A549 (cell line): ENCODE results near the gene TWIST2. TPM values are rescaled to one million over a fixed set of nuclear protein-coding genes. Genes with fewer than 3 reads are reported as not detected.

Experiments used
- ATAC-seq, 2 experiments: fragments of 200-7000 bp in 1 of 2; fragments of >200 bp in 1 of 2; cut with Nextera tagmentation in 1 of 2; cut with Tn5 transposase in 1 of 2; 3 replicates each; pipeline versions ENCODE4 v1.8.0 to v1.9.1; 2018 to 2020; ENCODE audit warnings: mild to moderate bottlenecking in 1 of 2, moderate library complexity in 1 of 2
- CTCF ChIA-PET: fragments of 300-600 bp; sonication (Branson Sonifier 250); formaldehyde crosslinking; extraction: SDS; loops from one replicate; lab custom pipeline; 2021; ENCODE audit warnings: antibody characterized with exemption, inconsistent platforms; lab: Yijun Ruan, JAX
- POLR2A ChIA-PET: fragments of 350-600 bp; formaldehyde crosslinking; extraction: SDS; loops from one replicate; lab custom pipeline; 2021; ENCODE audit warnings: antibody characterized with exemption, inconsistent platforms; lab: Yijun Ruan, JAX
- DNase-seq, 2 experiments: peaks; one replicate each; pipeline versions ENCODE4 v3.0.0 to v3.0.0-alpha.2; 2011 to 2016; ENCODE audit warnings: low read depth in 1 of 2, low spot score in 1 of 2
- FAIRE-seq: peaks from 2 replicates; lab custom pipeline; 2011; peaks lifted over from hg19 to GRCh38; lab: Jason Lieb, UNC
- H3K27ac ChIP-seq, 2 experiments: fragments of >200 bp; sonication (Bioruptor Twin); formaldehyde crosslinking; 3 replicates each; pipeline ENCODE4 v1.5.1; 2016 to 2017
- H3K4me1 ChIP-seq: fragments of >200 bp; sonication (Bioruptor Twin); formaldehyde crosslinking; 3 replicates; pipeline ENCODE4 v1.6.1; 2016
- H3K4me2 ChIP-seq: fragments of >200 bp; sonication (Bioruptor Twin); formaldehyde crosslinking; 3 replicates; pipeline ENCODE4 v1.6.1; 2016
- H3K4me3 ChIP-seq: fragments of >200 bp; sonication (Bioruptor Twin); formaldehyde crosslinking; 3 replicates; pipeline ENCODE4 v1.5.1; 2016
- H3K9me3 ChIP-seq: fragments of >200 bp; sonication (Bioruptor Twin); formaldehyde crosslinking; 3 replicates; pipeline ENCODE4 v1.6.1; 2016
- BCL3 ChIP-seq: fragments of >200 bp; sonication (Bioruptor Twin); formaldehyde crosslinking; IDR thresholded peaks from 3 replicates; pipeline ENCODE4 v1.6.1; 2016
- BHLHE40 ChIP-seq: IDR thresholded peaks from 2 replicates; pipeline ENCODE4 v1.6.1; 2012; ENCODE audit warnings: low read depth, low read length, inconsistent platforms
- CBX2 ChIP-seq: fragments of 200-600 bp; sonication (generic); IDR thresholded peaks from 2 replicates; pipeline ENCODE4 v1.6.1; 2016; ENCODE audit warnings: low read depth, mild to moderate bottlenecking, borderline replicate concordance
- CEBPB ChIP-seq, 2 experiments: fragments of >200 bp in 1 of 2; sonication (Bioruptor Twin) in 1 of 2; formaldehyde crosslinking in 1 of 2; IDR thresholded peaks; 2 replicates each; pipeline ENCODE4 v1.6.1; 2012 to 2016
- CHD2 ChIP-seq: fragments of 150-350 bp; IDR thresholded peaks from 2 replicates; pipeline ENCODE4 v1.6.1; 2014; ENCODE audit warnings: low read length; ENCODE audit not compliant: partially characterized antibody
- CHD4 ChIP-seq: fragments of 200-600 bp; sonication (generic); IDR thresholded peaks from 2 replicates; pipeline ENCODE4 v1.6.1; 2016; ENCODE audit warnings: antibody characterized with exemption, mild to moderate bottlenecking, borderline replicate concordance
- EHF ChIP-seq: fragments of 250-450 bp; sonication (Bioruptor Pico); IDR thresholded peaks from 2 replicates; pipeline ENCODE4 v1.5.0; 2020; ENCODE audit warnings: mild to moderate bottlenecking
- EHMT2 ChIP-seq: fragments of 200-600 bp; sonication (generic); IDR thresholded peaks from 2 replicates; pipeline ENCODE4 v1.6.1; 2016; ENCODE audit warnings: antibody characterized with exemption, low read depth, mild to moderate bottlenecking, moderate library complexity
- ELK1 ChIP-seq: fragments of 150-350 bp; IDR thresholded peaks from 2 replicates; pipeline ENCODE4 v1.6.1; 2014; ENCODE audit warnings: low read depth, mild to moderate bottlenecking, low read length
- EP300 ChIP-seq, 2 experiments: fragments of >200 bp; sonication (Bioruptor Twin); formaldehyde crosslinking; IDR thresholded peaks; 2 replicates in 1 of 2; 3 replicates in 1 of 2; pipeline ENCODE4 v1.6.1; 2016 to 2017
- HDAC2 ChIP-seq: fragments of 200-600 bp; sonication (generic); IDR thresholded peaks from 2 replicates; pipeline ENCODE4 v1.6.1; 2016
- HEYL ChIP-seq: fragments of 250-450 bp; sonication (Bioruptor Pico); IDR thresholded peaks from 2 replicates; pipeline ENCODE4 v1.8.0; 2021; ENCODE audit warnings: mild to moderate bottlenecking, moderate library complexity
- HMGXB4 ChIP-seq: fragments of 250-450 bp; sonication (Bioruptor Pico); IDR thresholded peaks from 2 replicates; pipeline ENCODE4 v1.5.0; 2021; ENCODE audit warnings: mild to moderate bottlenecking, moderate library complexity, borderline replicate concordance
- HOXA7 ChIP-seq: fragments of 250-450 bp; sonication (Bioruptor Pico); IDR thresholded peaks from 2 replicates; pipeline ENCODE4 v1.5.0; 2020; ENCODE audit warnings: mild to moderate bottlenecking, moderate library complexity
- HOXB5 ChIP-seq: fragments of 250-450 bp; sonication (Bioruptor Pico); IDR thresholded peaks from 2 replicates; pipeline ENCODE4 v1.5.0; 2020; ENCODE audit warnings: mild to moderate bottlenecking, moderate library complexity
- JUN ChIP-seq, 2 experiments: fragments of >200 bp; sonication (Bioruptor Twin); formaldehyde crosslinking; IDR thresholded peaks; 2 replicates in 1 of 2; 3 replicates in 1 of 2; pipeline ENCODE4 v1.6.1; 2016 to 2017
- KDM1A ChIP-seq: fragments of 200-600 bp; sonication (generic); IDR thresholded peaks from 2 replicates; pipeline ENCODE4 v1.6.1; 2016; ENCODE audit warnings: low read depth, mild to moderate bottlenecking
- MAZ ChIP-seq: fragments of 150-350 bp; IDR thresholded peaks from 2 replicates; pipeline ENCODE4 v1.6.1; 2014; ENCODE audit warnings: antibody characterized with exemption, low read depth, low read length, borderline replicate concordance
- MYC ChIP-seq: IDR thresholded peaks from 2 replicates; pipeline ENCODE4 v1.6.1; 2012; ENCODE audit warnings: mild to moderate bottlenecking, inconsistent platforms, low read length, improper control_type of control experiment, borderline replicate concordance
- NPAS2 ChIP-seq: fragments of 250-450 bp; sonication (Bioruptor Pico); IDR thresholded peaks from 2 replicates; pipeline ENCODE4 v1.8.0; 2022; ENCODE audit warnings: mild to moderate bottlenecking, moderate library complexity, borderline replicate concordance
- PHF8 ChIP-seq: fragments of 200-600 bp; sonication (generic); IDR thresholded peaks from 2 replicates; pipeline ENCODE4 v1.6.1; 2016; ENCODE audit warnings: low read depth, mild to moderate bottlenecking, antibody characterized with exemption, moderate library complexity, borderline replicate concordance
- RAD21 ChIP-seq, 2 experiments: fragments of >200 bp in 1 of 2; sonication (Bioruptor Twin) in 1 of 2; formaldehyde crosslinking in 1 of 2; IDR thresholded peaks in 1 of 2; conservative IDR thresholded peaks in 1 of 2; 2 replicates in 1 of 2; 3 replicates in 1 of 2; pipeline ENCODE4 v1.6.1; 2012 to 2018; ENCODE audit warnings: inconsistent platforms in 1 of 2
- RFX5 ChIP-seq: fragments of 450-650 bp; IDR thresholded peaks from 2 replicates; pipeline ENCODE4 v1.7.1; 2014; ENCODE audit warnings: antibody characterized with exemption, mild to moderate bottlenecking, moderate library complexity
- RNF2 ChIP-seq: fragments of 200-600 bp; sonication (generic); IDR thresholded peaks from 2 replicates; pipeline ENCODE4 v1.6.1; 2016; ENCODE audit warnings: low read depth, mild to moderate bottlenecking, antibody characterized with exemption, moderate library complexity, borderline replicate concordance
- SMC3 ChIP-seq: fragments of >200 bp; sonication (Bioruptor Twin); formaldehyde crosslinking; IDR thresholded peaks from 3 replicates; pipeline ENCODE4 v1.6.1; 2018; ENCODE audit warnings: inconsistent platforms
- TP53 ChIP-seq: fragments of 250-450 bp; sonication (Bioruptor Pico); IDR thresholded peaks from 2 replicates; pipeline ENCODE4 v1.5.0; 2021; ENCODE audit warnings: mild to moderate bottlenecking, moderate library complexity
- ZC3H11A ChIP-seq: fragments of 450-650 bp; IDR thresholded peaks from 2 replicates; pipeline ENCODE4 v1.6.1; 2014; ENCODE audit warnings: antibody characterized with exemption, mild to moderate bottlenecking
- WGBS: methylation state at CpG from one replicate; pipeline ENCODE4 v1.1.6; 2017; ENCODE audit errors: missing lambda C conversion rate; 5-methylcytosine and 5-hydroxymethylcytosine counted together
- polyA minus RNA-seq: library from RNA; depleted of rRNA, polyadenylated mRNA; stranded (reverse); fragments of >200 nt; gene quantifications from 2 replicates; pipeline ENCODE4 v1.2.3, GENCODE V29; 2011; rRNA and poly(A)+ RNA removed
- polyA plus RNA-seq, 4 experiments: library from polyadenylated mRNA; depleted of rRNA in 3 of 4; stranded (reverse); fragments of >200 nt; fragmentation: RNase III in 1 of 4; extraction: RNeasy Plus Mini Kit Qiagen cat#74134 plus additional on column Dnase treatment in 1 of 4; gene quantifications; 2 replicates in 3 of 4; 3 replicates in 1 of 4; pipeline ENCODE4 v1.2.3, GENCODE V29; 2011 to 2017
- TF ChIP-seq, protein P1 (sequence below): fragments of >200 bp; sonication (Bioruptor Twin); formaldehyde crosslinking; IDR thresholded peaks from 3 replicates; pipeline ENCODE4 v1.5.1; 2016
- TF ChIP-seq, protein P2 (sequence below): fragments of 450-650 bp; IDR thresholded peaks from 2 replicates; pipeline ENCODE4 v1.6.1; 2014; ENCODE audit warnings: antibody characterized with exemption
- TF ChIP-seq, protein P3 (sequence below): fragments of >200 bp; sonication (Bioruptor Twin); formaldehyde crosslinking; IDR thresholded peaks from 2 replicates; pipeline ENCODE4 v1.6.1; 2016

The TWIST2 gene
- polyA plus RNA-seq (2011; rRNA removed): 5.4 and 8.2 TPM in 2 replicates
- polyA plus RNA-seq (2012; cell fraction: cytosol; rRNA removed): 22.0 and 31.0 TPM in 2 replicates
- 19.3 and 23.2 TPM in 2 replicates for polyA plus RNA-seq (2012; cell fraction: nucleus; rRNA removed)
- polyA plus RNA-seq (2017; fragmentation: RNase III; extraction: RNeasy Plus Mini Kit Qiagen cat#74134 plus additional on column Dnase treatment): 6.0 to 8.7 TPM (median 7.1 TPM) in 3 replicates
- 3.6 and 6.2 TPM in 2 replicates for polyA minus RNA-seq

DNA sequence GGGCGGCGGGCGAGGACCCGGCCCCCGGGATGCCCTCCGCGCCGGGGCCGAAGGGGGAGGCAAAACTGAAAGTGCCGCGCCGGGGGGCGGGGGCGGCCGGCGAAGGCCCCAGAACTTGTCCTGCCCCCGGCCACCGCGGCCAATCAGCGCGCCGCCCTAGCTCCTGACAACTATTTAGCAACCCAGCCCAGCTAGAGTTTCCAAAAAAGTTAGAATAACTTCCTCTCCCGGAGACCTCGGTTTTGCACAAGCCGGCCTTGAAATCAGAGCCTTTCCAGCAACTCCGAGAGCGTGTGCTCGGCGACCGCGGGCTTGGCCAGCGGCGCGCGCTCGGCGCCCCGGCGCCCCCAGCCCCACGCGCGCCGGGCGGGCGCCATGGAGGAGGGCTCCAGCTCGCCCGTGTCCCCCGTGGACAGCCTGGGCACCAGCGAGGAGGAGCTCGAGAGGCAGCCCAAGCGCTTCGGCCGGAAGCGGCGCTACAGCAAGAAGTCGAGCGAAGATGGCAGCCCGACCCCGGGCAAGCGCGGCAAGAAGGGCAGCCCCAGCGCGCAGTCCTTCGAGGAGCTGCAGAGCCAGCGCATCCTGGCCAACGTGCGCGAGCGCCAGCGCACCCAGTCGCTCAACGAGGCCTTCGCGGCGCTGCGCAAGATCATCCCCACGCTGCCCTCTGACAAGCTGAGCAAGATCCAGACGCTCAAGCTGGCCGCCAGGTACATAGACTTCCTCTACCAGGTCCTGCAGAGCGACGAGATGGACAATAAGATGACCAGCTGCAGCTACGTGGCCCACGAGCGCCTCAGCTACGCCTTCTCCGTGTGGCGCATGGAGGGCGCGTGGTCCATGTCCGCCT lies at the start of gene TWIST2:
Gene TWIST2 (plus strand): TSS at position 245 of the 850 bp plus-strand sequence. CDS start 131 bp downstream, at position 376.
- H3K4me3 ChIP-seq: peak within 1 kb of the TSS; percentile 94
- H3K9me3 ChIP-seq: no peaks in the 10 kb centered on the region
- TF ChIP-seq SMC3: peak; percentile 26; the same call in 1 of the 3 replicates
- TF ChIP-seq ZC3H11A: no peak
- TF ChIP-seq PHF8: no peak; the same call in 1 of the 2 replicates
- no peak for TF ChIP-seq ELK1
- no peak for TF ChIP-seq HMGXB4
- TF ChIP-seq, protein P1, sequence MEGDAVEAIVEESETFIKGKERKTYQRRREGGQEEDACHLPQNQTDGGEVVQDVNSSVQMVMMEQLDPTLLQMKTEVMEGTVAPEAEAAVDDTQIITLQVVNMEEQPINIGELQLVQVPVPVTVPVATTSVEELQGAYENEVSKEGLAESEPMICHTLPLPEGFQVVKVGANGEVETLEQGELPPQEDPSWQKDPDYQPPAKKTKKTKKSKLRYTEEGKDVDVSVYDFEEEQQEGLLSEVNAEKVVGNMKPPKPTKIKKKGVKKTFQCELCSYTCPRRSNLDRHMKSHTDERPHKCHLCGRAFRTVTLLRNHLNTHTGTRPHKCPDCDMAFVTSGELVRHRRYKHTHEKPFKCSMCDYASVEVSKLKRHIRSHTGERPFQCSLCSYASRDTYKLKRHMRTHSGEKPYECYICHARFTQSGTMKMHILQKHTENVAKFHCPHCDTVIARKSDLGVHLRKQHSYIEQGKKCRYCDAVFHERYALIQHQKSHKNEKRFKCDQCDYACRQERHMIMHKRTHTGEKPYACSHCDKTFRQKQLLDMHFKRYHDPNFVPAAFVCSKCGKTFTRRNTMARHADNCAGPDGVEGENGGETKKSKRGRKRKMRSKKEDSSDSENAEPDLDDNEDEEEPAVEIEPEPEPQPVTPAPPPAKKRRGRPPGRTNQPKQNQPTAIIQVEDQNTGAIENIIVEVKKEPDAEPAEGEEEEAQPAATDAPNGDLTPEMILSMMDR: 0 out of 3 replicates have a peak, but pooled peaks have one; percentile 10
- peak; percentile 62; the same call in 1 of the 2 replicates for TF ChIP-seq HDAC2
- TF ChIP-seq EP300 (IDR thresholded peaks at IDR 0.05): no peak
- TF ChIP-seq CHD2: no peak
- TF ChIP-seq HOXB5: no peak
- TF ChIP-seq JUN (IDR thresholded peaks at IDR 0.05): peak in 1 of 2 experiments; percentile 58; a peak in 3 of 5 replicates
- no peak for TF ChIP-seq CHD4
- TF ChIP-seq BCL3: 0 out of 3 replicates have a peak, but pooled peaks have one; percentile 54
- TF ChIP-seq KDM1A: no peak
- no peak for TF ChIP-seq CBX2
- TF ChIP-seq BHLHE40: no peak
- TF ChIP-seq NPAS2 (CRISPR knock-in tag): no peak
- no peak for TF ChIP-seq RFX5
- TF ChIP-seq HOXA7: no peak
- TF ChIP-seq EHMT2: no peak
- TF ChIP-seq MAZ: no peak
- no peak for TF ChIP-seq HEYL (CRISPR knock-in tag)
- 0 out of 2 replicates have a peak, but pooled peaks have one; percentile 31 for TF ChIP-seq RNF2
- TF ChIP-seq EHF (CRISPR knock-in tag): no peak
- TF ChIP-seq TP53: no peak
- TF ChIP-seq, protein P2, sequence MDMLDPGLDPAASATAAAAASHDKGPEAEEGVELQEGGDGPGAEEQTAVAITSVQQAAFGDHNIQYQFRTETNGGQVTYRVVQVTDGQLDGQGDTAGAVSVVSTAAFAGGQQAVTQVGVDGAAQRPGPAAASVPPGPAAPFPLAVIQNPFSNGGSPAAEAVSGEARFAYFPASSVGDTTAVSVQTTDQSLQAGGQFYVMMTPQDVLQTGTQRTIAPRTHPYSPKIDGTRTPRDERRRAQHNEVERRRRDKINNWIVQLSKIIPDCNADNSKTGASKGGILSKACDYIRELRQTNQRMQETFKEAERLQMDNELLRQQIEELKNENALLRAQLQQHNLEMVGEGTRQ: no peak
- TF ChIP-seq CEBPB (IDR thresholded peaks at IDR 0.05): peak; percentile 16 to 47; a peak in 3 of 4 replicates
- TF ChIP-seq, protein P3, sequence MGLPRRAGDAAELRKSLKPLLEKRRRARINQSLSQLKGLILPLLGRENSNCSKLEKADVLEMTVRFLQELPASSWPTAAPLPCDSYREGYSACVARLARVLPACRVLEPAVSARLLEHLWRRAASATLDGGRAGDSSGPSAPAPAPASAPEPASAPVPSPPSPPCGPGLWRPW: no peak
- TF ChIP-seq MYC: no peak
- no peak for TF ChIP-seq RAD21 (conservative IDR thresholded peaks at IDR 0.05 in 1 of 2, IDR thresholded peaks at IDR 0.05 in 1 of 2)

More for the DNA sequence above, at the start of gene TWIST2:
- peak within 1 kb of the TSS; percentile 91 to 96 for H3K27ac ChIP-seq
- ATAC-seq: peak; percentile 73 to 79
- peak within 1 kb of the TSS; percentile 99 for H3K4me2 ChIP-seq
- H3K4me1 ChIP-seq: peaks cover 14% of the 10 kb centered on the region
- CTCF ChIA-PET: interaction anchor here (0.6 to 3.0 kb wide), 12 partner anchors 15 to 604 kb away, joined by 3 to 14 read pairs (median 4); no protein-coding TSS in a partner anchor
- DNase-seq: peak; percentile 60 to 80
- POLR2A ChIA-PET: interaction anchor here (0.6 to 1.7 kb wide), 5 partner anchors 14 to 565 kb away, joined by 3 to 10 read pairs (median 4); no protein-coding TSS in a partner anchor
- WGBS: under 1% methylated on average over 34 of the region's 90 CpGs
- no peak for FAIRE-seq
